ENCODE results near the gene TNS3. TPM values are rescaled to one million over a fixed set of nuclear protein-coding genes. Genes with fewer than 3 reads are reported as not detected.

Gene TNS3
- total RNA-seq, 1 experiment from 2014 or later: 9.5 TPM

DNA sequence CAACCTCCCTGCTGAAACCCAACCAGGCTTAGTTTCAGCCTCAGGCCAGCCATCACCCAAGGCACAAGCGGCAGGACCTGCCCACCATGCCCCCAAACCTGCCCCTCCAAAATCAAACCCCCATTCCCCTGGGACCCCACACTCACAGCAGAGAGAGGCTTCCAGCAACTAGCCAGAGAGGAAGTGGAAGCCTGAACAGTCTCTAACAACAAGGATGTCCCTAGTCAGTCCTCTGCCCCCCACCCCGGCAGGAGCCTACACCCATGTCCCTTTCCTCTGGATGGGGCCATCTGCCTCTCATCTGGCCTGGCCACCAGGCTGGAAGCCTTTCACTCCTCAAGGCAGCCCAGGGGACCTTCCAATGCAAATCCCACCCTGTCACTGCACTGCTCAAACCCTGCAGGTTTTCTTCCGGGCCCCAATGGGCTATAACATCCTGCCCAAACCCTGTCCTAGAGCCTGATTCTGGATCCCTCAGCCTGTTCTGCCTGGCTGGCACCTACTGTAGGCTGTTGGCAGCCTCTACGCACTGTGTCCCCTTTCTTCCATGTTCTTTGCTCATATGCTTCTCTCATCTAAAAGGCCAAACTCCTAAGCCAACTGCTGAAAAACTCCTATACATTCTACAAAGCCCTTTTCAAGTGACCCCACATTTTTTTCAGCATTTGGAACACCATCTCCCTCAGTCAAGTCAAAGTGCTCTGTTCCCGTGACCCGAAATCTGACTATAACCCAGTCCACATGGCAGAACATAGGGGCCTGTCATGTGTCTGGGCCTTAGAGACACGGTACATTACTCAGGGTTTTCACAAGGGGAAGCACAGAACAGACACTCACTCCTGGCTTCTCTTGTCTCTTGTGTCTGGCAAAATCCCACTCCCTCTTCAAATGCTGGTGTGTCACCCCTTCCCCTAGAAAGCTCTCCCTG lies 253.3 kb downstream of the TNS3 start:
- Mint-ChIP-seq H3K27ac (peak overlapping the region; percentile 94 to 99 (median 96)), H3K4me1 (peaks cover 55 to 58% of the 10 kb centered on the region in 2 experiments), H3K36me3 (ENCODE audit: insufficient read depth in 1 of 3, low read depth in 3 of 3) (no peaks in the 10 kb centered on the region; a peak in 2 of 7 replicates), H3K4me3 (peak overlapping the region; percentile 67 to 81), H3K9me3 (no peaks in the 10 kb centered on the region; a peak in 1 of 5 replicates), H3K27me3 (ENCODE audit: low read depth) (no peaks in the 10 kb centered on the region; the same call in 1 of the 2 replicates)
- H3K4me2 ChIP-seq (ENCODE audit: insufficient read depth, insufficient read length, low read length): peak overlapping the region; percentile 22
- H3K14ac ChIP-seq (ENCODE audit: insufficient read depth, low read length): peak overlapping the region; percentile 13; the same call in 1 of the 2 replicates
- no peak overlapping the region for H4K91ac ChIP-seq (ENCODE audit: insufficient read length, low read depth, low read length)
- WGBS (ENCODE audit: extremely low coverage, insufficient read length, low lambda C conversion rate): no CpG with 5 or more reads among the region's 7 CpGs
- no peaks in the 10 kb centered on the region for H4K20me1 ChIP-seq (ENCODE audit: control insufficient read depth, insufficient read depth, insufficient read length)
- no peaks in the 10 kb centered on the region for H3K27me3 ChIP-seq (ENCODE audit: insufficient read depth, low read length)
- no peaks in the 10 kb centered on the region for H3K23me2 ChIP-seq (ENCODE audit: insufficient read length, low read depth, low read length, poor library complexity, severe bottlenecking)
- no peak overlapping the region for H2AK5ac ChIP-seq (ENCODE audit: insufficient read length, low read length)
- TF ChIP-seq CTCF (conservative IDR thresholded peaks at IDR 0.05): no peak
- H2BK15ac ChIP-seq (ENCODE audit: low read depth, low read length): no peak overlapping the region
- DNase-seq: no peak
- no peak overlapping the region for H2BK12ac ChIP-seq (ENCODE audit: insufficient read length, low read depth, low read length)
- H3K4me1 ChIP-seq (ENCODE audit: insufficient read depth, low read length): peaks cover 18% of the 10 kb centered on the region
- H3K56ac ChIP-seq (ENCODE audit: insufficient read length, low read depth, low read length): no peak overlapping the region
- no peak overlapping the region for H4K5ac ChIP-seq (ENCODE audit: insufficient read length, low read depth, low read length)
- no peak overlapping the region for H3K27ac ChIP-seq (ENCODE audit: insufficient read length, low read depth, low read length)
- H4K8ac ChIP-seq (replicated peaks; ENCODE audit: insufficient read length, low read depth, low read length): no peak overlapping the region
- no peak overlapping the region for H2BK20ac ChIP-seq (ENCODE audit: low read depth, low read length, poor library complexity, severe bottlenecking)
- no peaks in the 10 kb centered on the region for H3K79me2 ChIP-seq (ENCODE audit: insufficient read depth, low read length)
- no peak overlapping the region for H2AFZ ChIP-seq (ENCODE audit: low read length)
- no peak overlapping the region for H2BK5ac ChIP-seq (ENCODE audit: insufficient read length, low read length)
- H3K9ac ChIP-seq (ENCODE audit: extremely low read depth, insufficient read length, low read length): no peak overlapping the region
- H3K23ac ChIP-seq (ENCODE audit: insufficient read length, low read depth, low read length): no peak overlapping the region
- H3K79me1 ChIP-seq (ENCODE audit: insufficient read depth, low read depth, low read length, poor library complexity, severe bottlenecking): no peaks in the 10 kb centered on the region
- H2BK120ac ChIP-seq (ENCODE audit: low read depth, low read length, poor library complexity, severe bottlenecking): no peak overlapping the region
- H3T11ph ChIP-seq (ENCODE audit: low read length): no peak overlapping the region
- no peaks in the 10 kb centered on the region for H3K9me3 ChIP-seq (ENCODE audit: control insufficient read depth, low read depth, low read length)
- no peak overlapping the region for H3K4ac ChIP-seq (ENCODE audit: low read depth, low read length)
- no peak overlapping the region for H3K18ac ChIP-seq (ENCODE audit: insufficient read length, low read depth, low read length)
